WTC11 (cell line): ENCODE data around the gene CTBP1. TPM values are rescaled to one million over a fixed set of nuclear protein-coding genes. Genes with fewer than 3 reads are reported as not detected.

Experiments
- ATAC-seq: fragments of 200-7000 bp; cut with Tn5 transposase; 2 replicates; pipeline ENCODE4 v1.10.0; 2021; ENCODE audit warnings: mild to moderate bottlenecking, moderate library complexity
- CTCF ChIA-PET: fragments of 300-600 bp; sonication (Branson Sonifier 250); formaldehyde crosslinking; loops from one replicate; lab custom pipeline; 2021; ENCODE audit warnings: antibody characterized with exemption; lab: Charles Lee
- POLR2A ChIA-PET: fragments of 350-600 bp; sonication (Branson Sonifier 250); formaldehyde crosslinking; loops from one replicate; lab custom pipeline; 2021; ENCODE audit warnings: antibody characterized with exemption; lab: Charles Lee
- DNase-seq: peaks from one replicate; pipeline ENCODE4 v3.0.0; 2021; ENCODE audit warnings: low spot score
- H3K27ac Mint-ChIP-seq: 2 replicates; pipeline ENCODE4 v1.8.0; 2021; ENCODE audit warnings: mixed read lengths
- H3K27me3 Mint-ChIP-seq: 2 replicates; pipeline ENCODE4 v1.8.0; 2021; ENCODE audit warnings: low read depth, mild to moderate bottlenecking, moderate library complexity, mixed read lengths
- H3K36me3 Mint-ChIP-seq: 2 replicates; pipeline ENCODE4 v1.8.0; 2021; ENCODE audit warnings: mixed read lengths
- H3K4me1 Mint-ChIP-seq: 2 replicates; pipeline ENCODE4 v1.8.0; 2022; ENCODE audit warnings: mixed read lengths
- H3K4me3 Mint-ChIP-seq: 2 replicates; pipeline ENCODE4 v1.8.0; 2021; ENCODE audit warnings: mild to moderate bottlenecking, moderate library complexity, mixed read lengths
- H3K9me3 Mint-ChIP-seq: 2 replicates; pipeline ENCODE4 v1.8.0; 2021; ENCODE audit warnings: mixed read lengths
- CREB1 ChIP-seq: sonication (generic); formaldehyde crosslinking; IDR thresholded peaks from 2 replicates; pipeline ENCODE4 v1.8.0; 2023; ENCODE audit warnings: mild to moderate bottlenecking, missing genetic modification reagents
- CREM ChIP-seq: sonication (generic); formaldehyde crosslinking; IDR thresholded peaks from 2 replicates; pipeline ENCODE4 v1.8.1; 2022; ENCODE audit warnings: mild to moderate bottlenecking, missing genetic modification reagents, moderate library complexity
- EMX1 ChIP-seq: fragments of 250-450 bp; sonication (Bioruptor Pico); IDR thresholded peaks from 2 replicates; pipeline ENCODE4 v1.8.0; 2021; ENCODE audit warnings: mild to moderate bottlenecking
- HMGA2 ChIP-seq: fragments of 250-450 bp; sonication (Bioruptor Pico); IDR thresholded peaks from 2 replicates; pipeline ENCODE4 v1.4.0; 2021; ENCODE audit warnings: mild to moderate bottlenecking, moderate library complexity
- MXD4 ChIP-seq: fragments of 250-450 bp; sonication (Bioruptor Pico); IDR thresholded peaks from 2 replicates; pipeline ENCODE4 v1.8.0; 2021; ENCODE audit warnings: mild to moderate bottlenecking, moderate library complexity, borderline replicate concordance
- MYBL2 ChIP-seq: sonication (generic); formaldehyde crosslinking; IDR thresholded peaks from 2 replicates; pipeline ENCODE4 v1.8.1; 2023; ENCODE audit warnings: mild to moderate bottlenecking, moderate library complexity, missing genetic modification reagents
- NFYB ChIP-seq: sonication (generic); formaldehyde crosslinking; conservative IDR thresholded peaks from 2 replicates; pipeline ENCODE4 v1.8.0; 2022; ENCODE audit warnings: low read depth, missing genetic modification reagents
- RELA ChIP-seq: sonication (generic); formaldehyde crosslinking; IDR thresholded peaks from 2 replicates; pipeline ENCODE4 v1.8.1; 2022; ENCODE audit warnings: missing genetic modification reagents, mild to moderate bottlenecking, borderline replicate concordance
- RORB ChIP-seq: fragments of 250-450 bp; sonication (Bioruptor Pico); IDR thresholded peaks from 2 replicates; pipeline ENCODE4 v1.9.0; 2021; ENCODE audit warnings: mild to moderate bottlenecking
- SMAD3 ChIP-seq: sonication (generic); formaldehyde crosslinking; IDR thresholded peaks from 2 replicates; pipeline ENCODE4 v1.8.0; 2022; ENCODE audit warnings: missing genetic modification reagents, mild to moderate bottlenecking, borderline replicate concordance
- SMAD4 ChIP-seq: sonication (generic); formaldehyde crosslinking; IDR thresholded peaks from 2 replicates; pipeline ENCODE4 v1.8.0; 2022; ENCODE audit warnings: mild to moderate bottlenecking, missing genetic modification reagents
- TEAD1 ChIP-seq: sonication (generic); formaldehyde crosslinking; IDR thresholded peaks from 2 replicates; pipeline ENCODE4 v1.8.0; 2022; ENCODE audit warnings: mild to moderate bottlenecking, missing genetic modification reagents
- ZNF219 ChIP-seq: sonication (generic); formaldehyde crosslinking; IDR thresholded peaks from 2 replicates; pipeline ENCODE4 v1.8.0; 2023; ENCODE audit warnings: missing genetic modification reagents, mild to moderate bottlenecking, borderline replicate concordance
- ZNF263 ChIP-seq: sonication (generic); formaldehyde crosslinking; IDR thresholded peaks from 2 replicates; pipeline ENCODE4 v1.8.1; 2022; ENCODE audit warnings: low read depth, mild to moderate bottlenecking, moderate library complexity, missing genetic modification reagents
- ZNF416 ChIP-seq: fragments of 250-450 bp; sonication (Bioruptor Pico); IDR thresholded peaks from 2 replicates; pipeline ENCODE4 v1.9.0; 2021; ENCODE audit warnings: mild to moderate bottlenecking, inconsistent platforms
- total RNA-seq: library from RNA; stranded (reverse); gene quantifications from 3 replicates; pipeline ENCODE4 v1.2.3, GENCODE V29; 2021
- TF ChIP-seq, protein P1 (sequence below): sonication (generic); formaldehyde crosslinking; IDR thresholded peaks from 2 replicates; pipeline ENCODE4 v1.8.1; 2023; ENCODE audit warnings: mild to moderate bottlenecking, missing genetic modification reagents, moderate library complexity
- TF ChIP-seq, protein P2 (sequence below): fragments of 250-450 bp; sonication (Bioruptor Pico); IDR thresholded peaks from 2 replicates; pipeline ENCODE4 v1.9.0; 2021; ENCODE audit warnings: mild to moderate bottlenecking
- TF ChIP-seq, protein P3 (sequence below): sonication (generic); formaldehyde crosslinking; IDR thresholded peaks from 2 replicates; pipeline ENCODE4 v1.8.1; 2023; ENCODE audit warnings: mild to moderate bottlenecking, missing genetic modification reagents, moderate library complexity
- TF ChIP-seq, protein P4 (sequence below): sonication (generic); formaldehyde crosslinking; IDR thresholded peaks from 2 replicates; pipeline ENCODE4 v1.8.0; 2022; ENCODE audit warnings: mild to moderate bottlenecking, missing genetic modification reagents
- TF ChIP-seq, protein P5 (sequence below): fragments of 250-450 bp; sonication (Bioruptor Pico); IDR thresholded peaks from 2 replicates; pipeline ENCODE4 v1.9.0; 2021; ENCODE audit warnings: mild to moderate bottlenecking
- TF ChIP-seq, protein P6 (sequence below): sonication (generic); formaldehyde crosslinking; IDR thresholded peaks from 2 replicates; pipeline ENCODE4 v1.8.0; 2023; ENCODE audit warnings: missing genetic modification reagents, mild to moderate bottlenecking, borderline replicate concordance

Gene CTBP1
- total RNA-seq, 1 experiment from 2014 or later: 143 TPM

DNA sequence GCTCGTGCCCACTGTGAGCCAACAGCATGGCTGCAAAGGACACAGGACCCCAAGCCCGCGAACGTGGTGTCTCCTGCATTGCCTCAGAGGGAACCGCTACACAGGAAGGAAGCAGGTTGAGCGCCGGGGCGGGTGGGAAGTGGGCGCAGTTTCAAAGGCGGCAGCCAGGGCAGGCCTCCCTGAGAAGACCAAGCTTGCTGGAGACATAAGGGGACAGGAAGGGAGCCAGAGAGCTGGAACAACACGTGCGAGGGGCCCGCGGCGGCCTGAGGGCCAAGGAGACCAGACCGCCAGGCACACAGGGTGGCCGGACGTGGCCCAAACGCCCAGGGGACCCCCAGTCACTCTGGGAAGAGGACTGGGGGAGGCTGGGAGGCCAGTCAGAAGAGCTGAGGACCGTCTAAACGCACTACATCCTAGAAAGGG lies 32.0 kb downstream of the CTBP1 start (continued):
- TF ChIP-seq, protein P1, sequence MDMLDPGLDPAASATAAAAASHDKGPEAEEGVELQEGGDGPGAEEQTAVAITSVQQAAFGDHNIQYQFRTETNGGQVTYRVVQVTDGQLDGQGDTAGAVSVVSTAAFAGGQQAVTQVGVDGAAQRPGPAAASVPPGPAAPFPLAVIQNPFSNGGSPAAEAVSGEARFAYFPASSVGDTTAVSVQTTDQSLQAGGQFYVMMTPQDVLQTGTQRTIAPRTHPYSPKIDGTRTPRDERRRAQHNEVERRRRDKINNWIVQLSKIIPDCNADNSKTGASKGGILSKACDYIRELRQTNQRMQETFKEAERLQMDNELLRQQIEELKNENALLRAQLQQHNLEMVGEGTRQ: no peak
- TF ChIP-seq CREB1 (CRISPR knock-in tag): no peak

DNA sequence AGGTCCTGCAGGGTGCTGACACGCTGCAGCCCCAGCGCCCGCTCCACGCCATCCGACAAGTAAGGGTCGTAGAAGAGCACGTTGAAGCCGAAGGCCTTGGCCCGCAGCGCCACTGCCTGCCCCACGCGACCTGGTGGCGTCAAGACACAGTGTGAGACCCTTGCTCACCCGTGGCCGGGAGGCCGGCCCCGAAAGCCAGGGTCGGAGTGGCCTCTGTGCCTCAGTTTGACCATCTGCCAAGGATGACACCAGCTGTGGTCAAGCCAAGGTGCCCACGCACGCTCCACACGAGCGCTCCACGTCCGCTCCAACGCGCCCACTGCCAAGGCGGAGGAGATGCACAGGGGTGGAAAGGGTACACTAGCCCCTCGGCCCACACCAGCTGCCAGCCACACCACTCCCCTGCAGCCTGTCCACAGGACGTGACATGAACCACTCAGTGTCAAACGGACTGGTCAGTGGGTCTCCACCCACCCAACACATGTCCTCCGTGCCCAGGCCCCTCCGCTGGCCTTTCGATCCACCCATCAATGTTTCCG lies 32.8 kb downstream of the CTBP1 start:
- TF ChIP-seq, protein P2, sequence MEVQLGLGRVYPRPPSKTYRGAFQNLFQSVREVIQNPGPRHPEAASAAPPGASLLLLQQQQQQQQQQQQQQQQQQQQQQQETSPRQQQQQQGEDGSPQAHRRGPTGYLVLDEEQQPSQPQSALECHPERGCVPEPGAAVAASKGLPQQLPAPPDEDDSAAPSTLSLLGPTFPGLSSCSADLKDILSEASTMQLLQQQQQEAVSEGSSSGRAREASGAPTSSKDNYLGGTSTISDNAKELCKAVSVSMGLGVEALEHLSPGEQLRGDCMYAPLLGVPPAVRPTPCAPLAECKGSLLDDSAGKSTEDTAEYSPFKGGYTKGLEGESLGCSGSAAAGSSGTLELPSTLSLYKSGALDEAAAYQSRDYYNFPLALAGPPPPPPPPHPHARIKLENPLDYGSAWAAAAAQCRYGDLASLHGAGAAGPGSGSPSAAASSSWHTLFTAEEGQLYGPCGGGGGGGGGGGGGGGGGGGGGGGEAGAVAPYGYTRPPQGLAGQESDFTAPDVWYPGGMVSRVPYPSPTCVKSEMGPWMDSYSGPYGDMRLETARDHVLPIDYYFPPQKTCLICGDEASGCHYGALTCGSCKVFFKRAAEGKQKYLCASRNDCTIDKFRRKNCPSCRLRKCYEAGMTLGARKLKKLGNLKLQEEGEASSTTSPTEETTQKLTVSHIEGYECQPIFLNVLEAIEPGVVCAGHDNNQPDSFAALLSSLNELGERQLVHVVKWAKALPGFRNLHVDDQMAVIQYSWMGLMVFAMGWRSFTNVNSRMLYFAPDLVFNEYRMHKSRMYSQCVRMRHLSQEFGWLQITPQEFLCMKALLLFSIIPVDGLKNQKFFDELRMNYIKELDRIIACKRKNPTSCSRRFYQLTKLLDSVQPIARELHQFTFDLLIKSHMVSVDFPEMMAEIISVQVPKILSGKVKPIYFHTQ (CRISPR knock-in tag): no peak
- TF ChIP-seq MYBL2 (CRISPR knock-in tag) (no peak), TEAD1 (CRISPR knock-in tag) (no peak), ZNF219 (no peak), ZNF263 (CRISPR knock-in tag) (no peak)
- Mint-ChIP-seq H3K27me3 (no peaks in the 10 kb centered on the region), H3K4me1 (no peaks in the 10 kb centered on the region), H3K4me3 (no peak overlapping the region), H3K9me3 (no peaks in the 10 kb centered on the region), H3K27ac (no peak overlapping the region), H3K36me3 (peaks cover 28% of the 10 kb centered on the region)
- POLR2A ChIA-PET: no interaction called here
- no peak for DNase-seq
- no peak for ATAC-seq
- CTCF ChIA-PET: interaction anchor here (1.8 kb wide), 1 partner anchor 87 kb away, joined by 5 read pairs; no protein-coding TSS in a partner anchor

DNA sequence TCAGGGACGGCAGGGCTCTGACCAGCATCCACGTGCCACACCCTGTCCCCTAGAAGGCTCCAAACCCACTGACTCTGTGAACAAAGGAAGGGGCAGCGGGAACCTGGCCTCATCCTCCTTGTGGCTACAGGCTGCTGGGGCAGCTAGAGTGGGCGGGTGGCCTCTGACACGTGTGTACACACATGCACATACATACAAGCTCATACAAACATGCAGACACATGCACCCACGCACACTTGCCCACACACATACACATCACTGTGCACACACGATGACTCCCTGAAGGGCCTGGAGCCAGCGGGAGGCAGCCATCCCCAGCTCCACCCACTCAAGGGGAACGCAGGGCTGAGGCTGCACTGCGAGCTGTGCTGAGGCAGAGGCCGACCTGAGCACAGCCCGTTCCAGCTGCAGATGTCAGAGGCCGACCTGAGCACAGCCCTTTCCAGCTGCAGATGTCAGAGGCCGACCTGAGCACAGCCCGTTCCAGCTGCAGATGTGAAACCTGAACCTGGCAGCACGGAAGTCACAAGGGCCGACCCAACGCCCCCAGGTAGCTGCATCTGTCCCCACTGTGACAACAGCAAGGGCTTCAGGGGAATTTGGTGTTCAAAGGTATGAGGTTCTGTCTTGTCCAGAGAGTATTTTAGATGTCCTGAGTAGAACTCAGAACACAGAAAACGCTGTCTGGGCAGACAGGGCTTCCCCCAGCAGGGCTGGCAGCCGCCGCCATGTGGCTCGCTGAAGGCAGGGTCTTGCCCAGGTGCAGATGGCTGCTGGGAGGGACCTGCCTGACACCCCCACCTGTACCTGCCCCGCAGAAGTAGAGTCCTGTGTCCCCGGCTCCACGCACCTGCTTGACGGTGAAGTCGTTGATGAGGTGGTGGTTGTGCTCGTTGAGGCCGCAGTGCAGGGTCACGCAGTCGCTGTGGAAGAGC lies 33.5 kb downstream of the CTBP1 start:
- DNase-seq (no peak), ATAC-seq (no peak)
- no peaks in the 10 kb centered on the region for H3K27me3 Mint-ChIP-seq
- H3K4me1 Mint-ChIP-seq: no peaks in the 10 kb centered on the region
- H3K4me3 Mint-ChIP-seq: no peak overlapping the region
- ChIA-PET CTCF (no interaction called here), POLR2A (no interaction called here)
- no peak overlapping the region for H3K27ac Mint-ChIP-seq
- H3K9me3 Mint-ChIP-seq: no peaks in the 10 kb centered on the region
- peaks cover 21% of the 10 kb centered on the region for H3K36me3 Mint-ChIP-seq
- TF ChIP-seq HMGA2 (CRISPR knock-in tag): no peak
- TF ChIP-seq SMAD4: no peak
- TF ChIP-seq, protein P3, sequence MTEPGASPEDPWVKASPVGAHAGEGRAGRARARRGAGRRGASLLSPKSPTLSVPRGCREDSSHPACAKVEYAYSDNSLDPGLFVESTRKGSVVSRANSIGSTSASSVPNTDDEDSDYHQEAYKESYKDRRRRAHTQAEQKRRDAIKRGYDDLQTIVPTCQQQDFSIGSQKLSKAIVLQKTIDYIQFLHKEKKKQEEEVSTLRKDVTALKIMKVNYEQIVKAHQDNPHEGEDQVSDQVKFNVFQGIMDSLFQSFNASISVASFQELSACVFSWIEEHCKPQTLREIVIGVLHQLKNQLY: no peak
- no peak for TF ChIP-seq MXD4 (CRISPR knock-in tag)
- no peak for TF ChIP-seq CREM
- TF ChIP-seq, protein P4, sequence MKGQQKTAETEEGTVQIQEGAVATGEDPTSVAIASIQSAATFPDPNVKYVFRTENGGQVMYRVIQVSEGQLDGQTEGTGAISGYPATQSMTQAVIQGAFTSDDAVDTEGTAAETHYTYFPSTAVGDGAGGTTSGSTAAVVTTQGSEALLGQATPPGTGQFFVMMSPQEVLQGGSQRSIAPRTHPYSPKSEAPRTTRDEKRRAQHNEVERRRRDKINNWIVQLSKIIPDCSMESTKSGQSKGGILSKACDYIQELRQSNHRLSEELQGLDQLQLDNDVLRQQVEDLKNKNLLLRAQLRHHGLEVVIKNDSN (CRISPR knock-in tag): no peak
- TF ChIP-seq ZNF416 (CRISPR knock-in tag): no peak
- no peak for TF ChIP-seq NFYB (CRISPR knock-in tag)
- TF ChIP-seq, protein P5, sequence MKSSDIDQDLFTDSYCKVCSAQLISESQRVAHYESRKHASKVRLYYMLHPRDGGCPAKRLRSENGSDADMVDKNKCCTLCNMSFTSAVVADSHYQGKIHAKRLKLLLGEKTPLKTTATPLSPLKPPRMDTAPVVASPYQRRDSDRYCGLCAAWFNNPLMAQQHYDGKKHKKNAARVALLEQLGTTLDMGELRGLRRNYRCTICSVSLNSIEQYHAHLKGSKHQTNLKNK (CRISPR knock-in tag): no peak
- no peak for TF ChIP-seq ZNF263 (CRISPR knock-in tag)
- no peak for TF ChIP-seq EMX1 (CRISPR knock-in tag)
- TF ChIP-seq RORB (CRISPR knock-in tag): no peak
- TF ChIP-seq, protein P1: no peak
- TF ChIP-seq RELA: no peak
- TF ChIP-seq SMAD3: no peak
- TF ChIP-seq, protein P6, sequence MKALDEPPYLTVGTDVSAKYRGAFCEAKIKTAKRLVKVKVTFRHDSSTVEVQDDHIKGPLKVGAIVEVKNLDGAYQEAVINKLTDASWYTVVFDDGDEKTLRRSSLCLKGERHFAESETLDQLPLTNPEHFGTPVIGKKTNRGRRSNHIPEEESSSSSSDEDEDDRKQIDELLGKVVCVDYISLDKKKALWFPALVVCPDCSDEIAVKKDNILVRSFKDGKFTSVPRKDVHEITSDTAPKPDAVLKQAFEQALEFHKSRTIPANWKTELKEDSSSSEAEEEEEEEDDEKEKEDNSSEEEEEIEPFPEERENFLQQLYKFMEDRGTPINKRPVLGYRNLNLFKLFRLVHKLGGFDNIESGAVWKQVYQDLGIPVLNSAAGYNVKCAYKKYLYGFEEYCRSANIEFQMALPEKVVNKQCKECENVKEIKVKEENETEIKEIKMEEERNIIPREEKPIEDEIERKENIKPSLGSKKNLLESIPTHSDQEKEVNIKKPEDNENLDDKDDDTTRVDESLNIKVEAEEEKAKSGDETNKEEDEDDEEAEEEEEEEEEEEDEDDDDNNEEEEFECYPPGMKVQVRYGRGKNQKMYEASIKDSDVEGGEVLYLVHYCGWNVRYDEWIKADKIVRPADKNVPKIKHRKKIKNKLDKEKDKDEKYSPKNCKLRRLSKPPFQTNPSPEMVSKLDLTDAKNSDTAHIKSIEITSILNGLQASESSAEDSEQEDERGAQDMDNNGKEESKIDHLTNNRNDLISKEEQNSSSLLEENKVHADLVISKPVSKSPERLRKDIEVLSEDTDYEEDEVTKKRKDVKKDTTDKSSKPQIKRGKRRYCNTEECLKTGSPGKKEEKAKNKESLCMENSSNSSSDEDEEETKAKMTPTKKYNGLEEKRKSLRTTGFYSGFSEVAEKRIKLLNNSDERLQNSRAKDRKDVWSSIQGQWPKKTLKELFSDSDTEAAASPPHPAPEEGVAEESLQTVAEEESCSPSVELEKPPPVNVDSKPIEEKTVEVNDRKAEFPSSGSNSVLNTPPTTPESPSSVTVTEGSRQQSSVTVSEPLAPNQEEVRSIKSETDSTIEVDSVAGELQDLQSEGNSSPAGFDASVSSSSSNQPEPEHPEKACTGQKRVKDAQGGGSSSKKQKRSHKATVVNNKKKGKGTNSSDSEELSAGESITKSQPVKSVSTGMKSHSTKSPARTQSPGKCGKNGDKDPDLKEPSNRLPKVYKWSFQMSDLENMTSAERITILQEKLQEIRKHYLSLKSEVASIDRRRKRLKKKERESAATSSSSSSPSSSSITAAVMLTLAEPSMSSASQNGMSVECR (CRISPR knock-in tag): no peak
